ENCODE measurements around the gene CIC. TPM values are rescaled to one million over a fixed set of nuclear protein-coding genes. Genes with fewer than 3 reads are reported as not detected.
A peak's percentile ranks its signal among the peaks of the same experiment; 100 is the strongest.

Gene CIC
- total RNA-seq, 1 donor from 2014 or later = 37.1 TPM

DNA sequence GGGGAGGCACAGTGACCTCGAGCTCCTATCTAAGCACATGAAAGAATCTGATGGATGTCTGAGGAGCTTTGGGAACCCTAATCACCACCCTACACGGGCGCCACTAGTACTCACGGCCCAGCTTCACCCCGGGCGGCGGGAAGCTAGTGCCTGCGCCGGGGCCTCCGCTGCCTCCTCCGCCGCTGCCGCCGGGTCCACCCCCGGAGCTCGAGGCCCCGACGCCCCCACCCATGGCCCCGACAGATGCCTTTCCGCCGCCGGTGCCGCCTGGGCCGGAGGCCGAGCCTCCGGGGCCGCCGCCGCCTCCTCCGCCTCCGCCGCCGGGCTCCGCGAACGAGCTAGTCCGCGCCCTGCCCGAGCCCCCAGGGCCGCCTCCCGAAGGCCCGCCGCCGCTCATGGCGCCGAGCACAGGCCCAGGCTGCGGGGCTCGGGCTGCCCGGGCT, 27.0 kb upstream of the CIC start:
- DNase-seq = no peak
- intact Hi-C loops (cut with micrococcal nuclease) = no loop called here
- no peak for ATAC-seq

DNA sequence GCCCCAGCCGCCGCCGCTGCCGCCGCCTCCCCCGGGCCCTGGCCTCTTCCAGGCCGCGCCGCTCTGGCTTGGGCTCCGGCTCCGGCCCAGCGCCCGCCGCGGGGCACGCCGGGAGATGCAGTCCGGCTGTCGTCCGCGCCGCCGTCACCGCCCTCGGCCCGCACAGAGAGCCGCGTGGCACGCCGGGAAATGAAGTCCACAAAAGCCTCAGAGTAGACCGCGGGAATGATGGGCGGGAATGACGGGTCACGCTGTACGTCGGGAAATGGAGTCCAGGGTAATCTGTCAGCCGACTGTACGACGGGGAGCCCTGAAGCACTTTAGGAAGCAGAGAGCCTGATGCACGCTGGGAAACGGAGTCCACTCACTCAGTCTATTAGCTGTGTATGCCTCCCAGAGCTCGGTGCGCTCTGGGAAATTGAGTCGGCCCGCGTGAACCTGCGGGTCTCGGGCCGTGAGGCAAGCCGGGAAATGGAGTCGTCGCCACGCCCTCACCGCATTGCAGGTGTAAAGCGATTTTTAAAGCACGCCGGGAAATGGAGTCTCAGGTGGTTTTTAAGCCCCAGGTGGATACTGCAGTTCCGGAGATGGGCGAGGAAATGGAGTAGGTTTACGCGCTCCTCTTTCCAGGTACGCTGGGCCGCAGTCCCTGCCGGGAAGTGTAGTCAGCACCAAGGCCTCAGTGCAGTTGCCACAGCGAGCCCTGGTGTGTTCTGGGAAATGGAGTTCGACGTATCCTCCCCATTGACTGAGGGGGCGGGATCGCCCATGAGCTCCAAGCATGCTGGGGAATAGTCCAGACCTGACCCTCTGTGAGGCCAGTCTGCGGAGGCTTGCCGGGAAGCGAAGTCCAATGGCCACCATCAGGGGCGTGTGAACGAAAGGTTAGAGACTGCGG, 26.3 kb upstream of the CIC start, which contains the start of gene GSK3A:
TSS of gene GSK3A (minus strand) at position 91 of the 898 bp plus-strand sequence. CDS start 137 bp downstream, outside the sequence.
- intact Hi-C loops (cut with micrococcal nuclease) = no loop called here
- ATAC-seq (peak; percentile 86), DNase-seq (peak; percentile 99)

GRCh38 chr19:42244347-42245220, 24.5 kb upstream of the CIC start:
- ATAC-seq = peak; percentile 48
- DNase-seq = peak; percentile 94
- intact Hi-C loops (cut with micrococcal nuclease) = loop anchor here (5.0 kb wide), 1 partner anchor 43 kb away; no protein-coding TSS in a partner anchor

DNA sequence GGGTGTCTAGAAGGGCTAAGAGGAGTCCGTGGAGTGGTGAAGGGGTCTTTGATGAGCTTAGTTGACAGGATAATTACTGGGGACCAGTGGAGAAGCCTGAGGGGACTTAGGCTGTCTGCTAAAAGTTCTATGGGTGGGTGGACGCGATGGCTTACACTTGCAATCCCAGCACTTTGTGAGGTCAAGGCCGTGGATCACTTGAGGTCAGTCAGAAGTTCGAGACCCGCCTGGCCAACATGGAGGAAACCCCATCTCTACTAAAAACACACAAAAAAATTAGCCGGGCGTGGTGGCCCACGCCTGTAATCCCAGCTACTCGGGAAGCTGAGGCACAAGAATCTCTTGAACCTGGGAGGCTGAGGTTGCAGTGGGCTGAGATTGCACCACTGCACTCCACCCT, 23.8 kb upstream of the CIC start:
- ATAC-seq = no peak

DNA sequence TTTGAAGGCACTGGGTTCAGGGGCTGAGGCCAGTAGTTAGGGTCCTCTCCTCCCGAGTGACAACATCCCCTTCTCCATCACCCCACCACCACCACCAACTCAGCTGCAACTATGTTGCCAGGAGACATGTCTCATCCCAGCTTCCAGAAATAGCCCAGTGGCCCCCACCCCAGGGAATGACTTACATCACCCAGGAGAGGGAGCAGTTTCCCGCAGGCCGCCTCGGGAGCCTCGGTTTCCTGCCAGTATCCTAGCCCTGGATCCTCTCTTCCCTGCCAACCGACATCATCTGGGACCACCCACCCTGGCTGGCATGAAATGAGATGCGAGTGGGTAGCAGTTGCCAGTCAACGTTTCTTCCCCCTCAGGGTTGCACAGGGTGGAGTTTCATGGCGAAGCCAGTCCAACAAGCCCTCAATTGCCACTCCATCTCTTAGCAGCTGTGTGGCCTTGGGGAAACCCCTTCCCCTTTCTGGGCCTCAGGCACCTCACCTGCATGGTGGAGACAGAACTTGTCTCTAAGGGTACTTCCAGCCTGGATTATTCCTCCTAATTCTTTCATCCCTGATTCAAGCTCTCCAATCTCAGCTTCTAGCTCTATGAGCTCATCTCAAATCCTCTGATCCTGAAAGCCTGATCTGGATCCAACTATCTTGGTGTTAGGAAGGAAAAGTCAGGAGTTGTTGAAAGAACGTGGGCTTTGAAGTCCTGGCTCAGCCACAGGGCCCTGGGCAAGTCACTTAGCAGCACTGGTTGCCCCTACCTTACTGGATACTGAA, 22.7 kb upstream of the CIC start:
- ATAC-seq (peak; percentile 2), DNase-seq (peak; percentile 83)
- intact Hi-C loops (cut with micrococcal nuclease) = loop anchor here (5.0 kb wide), 1 partner anchor 41 kb away; no protein-coding TSS in a partner anchor

More for the DNA sequence above, 23.8 kb upstream of the CIC start:
- intact Hi-C loops (cut with micrococcal nuclease) = loop anchor here (5.0 kb wide), 1 partner anchor 42 kb away; no protein-coding TSS in a partner anchor
- no peak for DNase-seq

DNA sequence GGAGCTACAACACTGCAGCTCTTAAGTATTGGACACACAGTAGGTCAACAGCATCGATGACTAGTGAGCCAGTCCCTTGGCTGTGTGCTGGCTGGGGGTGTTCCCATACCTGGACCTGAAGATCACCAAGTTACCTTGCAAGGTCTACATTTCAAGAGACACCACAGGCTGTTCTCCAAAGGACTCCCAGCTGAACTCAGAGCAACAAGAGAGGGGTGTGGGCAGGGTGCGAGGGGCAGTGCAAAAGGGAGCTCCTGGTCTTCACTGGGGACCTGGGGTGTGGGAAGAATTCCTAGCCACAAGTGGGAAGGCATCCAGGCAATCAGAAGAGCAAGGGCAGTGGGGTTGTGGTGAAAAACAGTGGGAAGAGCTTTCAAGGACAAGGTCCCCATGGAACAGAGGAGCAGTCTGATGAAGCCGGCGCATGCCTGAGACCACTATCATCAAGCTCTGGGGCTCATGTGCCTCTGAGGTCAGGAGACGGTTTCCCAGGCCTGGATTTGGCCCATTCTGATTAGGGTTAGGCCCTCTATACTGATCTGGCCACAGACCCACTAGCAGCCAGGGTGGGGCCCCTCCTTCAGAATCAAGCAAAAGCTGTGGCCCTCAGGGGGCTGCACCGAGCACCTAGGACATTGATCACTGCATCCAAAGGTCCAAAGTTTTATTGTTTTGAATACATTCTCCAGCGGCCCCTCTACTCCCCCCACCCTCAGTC, 22.0 kb upstream of the CIC start:
- intact Hi-C loops (cut with micrococcal nuclease) = loop anchor here (5.0 kb wide), 1 partner anchor 40 kb away; no protein-coding TSS in a partner anchor

DNA sequence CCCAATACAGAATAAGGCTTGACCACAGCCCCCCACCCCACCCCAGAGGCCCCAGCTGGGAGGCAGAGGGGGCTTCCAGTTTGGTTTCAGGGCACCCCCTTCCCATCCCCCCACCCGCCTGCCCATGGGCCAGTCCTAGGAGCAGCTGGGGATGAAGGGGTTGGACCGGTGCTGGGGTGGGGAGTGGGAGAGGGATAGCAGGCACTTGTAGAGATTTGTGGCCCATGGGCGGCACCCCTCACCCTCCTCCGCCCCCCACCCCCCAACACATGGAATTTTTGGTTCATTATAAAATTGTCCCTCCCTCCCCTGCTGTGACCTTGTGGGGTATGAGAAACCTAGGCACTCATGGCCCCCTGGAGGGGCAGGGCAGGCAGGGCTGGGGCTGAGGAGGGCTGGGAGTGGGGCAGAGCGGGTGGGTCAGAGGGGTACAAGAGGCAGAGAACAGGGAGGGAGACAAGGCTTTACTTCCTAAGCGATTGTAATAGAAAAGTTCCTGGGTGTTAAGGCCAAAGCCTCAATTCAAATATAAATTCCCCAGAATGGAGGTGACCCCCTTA, 21.3 kb upstream of the CIC start:
- intact Hi-C loops (cut with micrococcal nuclease) = loop anchor here (5.0 kb wide), 1 partner anchor 40 kb away; no protein-coding TSS in a partner anchor
- DNase-seq = no peak

More for the DNA sequence above, 22.0 kb upstream of the CIC start:
- DNase-seq = no peak
- ATAC-seq = no peak

GRCh38 chr19:42248270-42249148, 20.5 kb upstream of the CIC start:
- intact Hi-C loops (cut with micrococcal nuclease) = loop anchor here (5.0 kb wide), 1 partner anchor 39 kb away; no protein-coding TSS in a partner anchor
- DNase-seq (peak; percentile 28), ATAC-seq (no peak)

More for the DNA sequence above, 21.3 kb upstream of the CIC start:
- ATAC-seq = no peak

GRCh38 chr19:42249149-42249750, 19.8 kb upstream of the CIC start:
- ATAC-seq (no peak), DNase-seq (peak; percentile 40)
- intact Hi-C loops (cut with micrococcal nuclease) = loop anchor here (5.0 kb wide), 1 partner anchor 38 kb away; no protein-coding TSS in a partner anchor

DNA sequence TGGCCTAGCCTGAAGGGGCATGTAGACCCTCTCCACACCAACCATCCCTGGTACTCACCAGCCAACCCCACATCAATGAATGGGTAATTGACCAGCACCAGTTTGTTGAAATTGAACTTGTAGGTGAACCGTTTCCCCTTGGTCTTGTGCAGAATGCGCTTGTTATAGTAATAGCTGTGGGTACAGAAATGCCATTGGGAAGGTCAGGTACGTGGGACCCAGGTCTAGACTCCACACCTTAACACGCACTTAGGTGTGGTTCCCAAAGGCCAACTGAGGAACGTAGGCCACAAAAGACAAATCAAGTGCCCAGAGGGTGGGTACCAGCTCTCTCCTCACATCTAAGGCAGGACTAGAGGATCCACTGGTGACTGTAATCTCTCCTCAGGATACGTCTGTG, 19.3 kb upstream of the CIC start:
- intact Hi-C loops (cut with micrococcal nuclease) = loop anchor here (5.0 kb wide), 1 partner anchor 38 kb away; no protein-coding TSS in a partner anchor
- no peak for DNase-seq
- no peak for ATAC-seq

DNA sequence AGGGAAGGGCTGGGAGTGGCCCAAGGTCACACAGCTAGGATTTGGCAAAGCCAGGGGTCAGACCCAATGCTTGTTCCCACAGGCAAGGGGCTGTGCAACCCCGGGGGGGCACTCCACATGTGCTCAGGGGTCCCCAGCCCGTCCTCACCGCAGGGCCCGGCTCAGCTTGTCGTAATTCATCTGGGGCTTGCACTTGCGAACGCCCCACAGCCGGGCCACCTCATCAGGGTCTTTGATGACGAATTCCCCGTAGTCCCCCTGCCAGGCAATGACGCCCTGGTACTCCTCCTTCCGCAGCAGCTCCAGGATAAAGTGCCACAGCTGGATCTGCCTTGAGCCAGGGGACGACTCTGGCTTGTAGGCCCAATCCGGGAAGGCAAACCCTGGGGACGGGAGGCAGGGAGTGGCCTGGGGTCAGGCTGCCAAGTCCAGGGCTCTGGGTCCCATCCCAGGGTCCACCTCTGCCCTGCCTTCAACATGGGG, 18.8 kb upstream of the CIC start:
- ATAC-seq = no peak
- peak; percentile 64 for DNase-seq
- intact Hi-C loops (cut with micrococcal nuclease) = no loop called here

GRCh38 chr19:42250666-42251531, 18.2 kb upstream of the CIC start:
- intact Hi-C loops (cut with micrococcal nuclease) = no loop called here
- ATAC-seq (no peak), DNase-seq (peak; percentile 63)

GRCh38 chr19:42251572-42252358, 17.3 kb upstream of the CIC start:
- intact Hi-C loops (cut with micrococcal nuclease) = no loop called here
- ATAC-seq (no peak), DNase-seq (no peak)
